Gastroesophageal sphincter (tissue), 4 donors: Measurements from ENCODE around the gene CHGA. TPM values are rescaled to one million over a fixed set of nuclear protein-coding genes. Genes with fewer than 3 reads are reported as not detected.

ENCODE experiments used
- ATAC-seq: fragments of 150-250 bp; one replicate; pipeline ENCODE4 v1.9.1; 2016; ENCODE audit warnings: mild to moderate bottlenecking, moderate library complexity
- H3K27ac ChIP-seq, 4 donors: fragments of 200-600 bp; sonication (generic) in 3 of 4; 1 replicate in 3 of 4; 2 replicates in 1 of 4; pipeline ENCODE4 v1.5.1; 2016 to 2019
- H3K27me3 ChIP-seq: fragments of 200-600 bp; sonication (generic); one replicate; pipeline ENCODE4 v1.5.1; 2019
- H3K36me3 ChIP-seq, 2 donors: fragments of 200-600 bp; sonication (generic); one replicate each; pipeline ENCODE4 v1.5.1; 2019; ENCODE audit warnings: control low read depth in 1 of 2
- H3K4me1 ChIP-seq, 3 donors: fragments of 200-600 bp; sonication (generic); 1 replicate in 2 of 3; 2 replicates in 1 of 3; pipeline ENCODE4 v1.5.1; 2016 to 2019; ENCODE audit warnings: control low read depth in 2 of 3
- H3K4me3 ChIP-seq, 2 donors: fragments of 200-600 bp; sonication (generic); one replicate each; pipeline ENCODE4 v1.5.1; 2019; ENCODE audit warnings: mild to moderate bottlenecking in 1 of 2, moderate library complexity in 1 of 2
- H3K9me3 ChIP-seq, 3 donors: fragments of 200-600 bp; sonication (generic); one replicate each; pipeline ENCODE4 v1.5.1; 2017 to 2019; ENCODE audit warnings: control low read depth in 2 of 3
- CTCF ChIP-seq, 4 experiments: fragments of 200-600 bp in 2 of 4; fragments of 450-650 bp in 2 of 4; sonication (generic) in 1 of 4; IDR thresholded peaks; one replicate each; pipeline ENCODE4 v1.5.1; 2017 to 2019; ENCODE audit warnings: antibody characterized with exemption in 4 of 4, mild to moderate bottlenecking in 2 of 4, moderate library complexity in 2 of 4
- EP300 ChIP-seq: sonication (generic); formaldehyde crosslinking; IDR thresholded peaks from one replicate; pipeline ENCODE4 v1.6.1; 2017; ENCODE audit warnings: antibody characterized with exemption, mild to moderate bottlenecking
- POLR2A ChIP-seq, 2 donors: fragments of 450-650 bp; IDR thresholded peaks; one replicate each; pipeline ENCODE4 v1.6.1; 2017; ENCODE audit warnings: antibody characterized with exemption in 2 of 2, mild to moderate bottlenecking in 2 of 2, moderate library complexity in 1 of 2
- POLR2AphosphoS5 ChIP-seq: sonication (generic); formaldehyde crosslinking; IDR thresholded peaks from one replicate; pipeline ENCODE4 v1.6.1; 2017; ENCODE audit warnings: antibody characterized with exemption
- WGBS, 2 donors: methylation state at CpG; one replicate each; pipeline ENCODE4 v1.1.5; 2018; ENCODE audit warnings: low coverage in 1 of 2; 5-methylcytosine and 5-hydroxymethylcytosine counted together
- total RNA-seq, 4 donors: library from RNA; depleted of rRNA; stranded (reverse); fragments of >200 nt; gene quantifications; one replicate each; pipeline ENCODE4 v1.1.0, GENCODE V29; 2016

CHGA gene
- total RNA-seq, 4 donors from 2014 or later: 1.8 TPM; not detected in 1

GRCh38 chr14:92967346-92967926 is 44.5 kb downstream of the CHGA start:
- 50 to 89% methylated on average over 1 to 2 of the region's 2 CpGs for whole genome bisulfite sequencing, 2 donors
- Histone ChIP-seq H3K4me1 (peaks cover 12 to 47% (median 15%) of the 10 kb centered on the region in 3 donors), H3K27me3 (no peaks in the 10 kb centered on the region), H3K27ac (no peak overlapping the region), H3K9me3 (no peaks in the 10 kb centered on the region), H3K36me3 (peaks cover 0 to 2% of the 10 kb centered on the region in 2 donors), H3K4me3 (no peak overlapping the region)
- TF ChIP-seq CTCF (IDR thresholded peaks at IDR 0.05) (no peak), POLR2A (IDR thresholded peaks at IDR 0.05) (no peak), EP300 (no peak), POLR2AphosphoS5 (no peak)
- no peak for ATAC-seq

GRCh38 chr14:92968291-92969020 is 45.5 kb downstream of the CHGA start:
- Histone ChIP-seq H3K9me3 (no peaks in the 10 kb centered on the region), H3K36me3 (no peaks in the 10 kb centered on the region), H3K27me3 (no peaks in the 10 kb centered on the region), H3K4me1 (peaks cover 9 to 47% (median 25%) of the 10 kb centered on the region in 3 donors), H3K4me3 (no peak overlapping the region), H3K27ac (peak overlapping the region in 1 of 4 donors; percentile 10)
- 95% methylated on average over 6 of the region's 14 CpGs for WGBS, 2 donors
- ATAC-seq: no peak
- no peak for TF ChIP-seq EP300
- no peak for TF ChIP-seq POLR2A (IDR thresholded peaks at IDR 0.05)
- no peak for TF ChIP-seq CTCF (IDR thresholded peaks at IDR 0.05)
- TF ChIP-seq POLR2AphosphoS5: no peak

GRCh38 chr14:92969430-92969829 is 46.5 kb downstream of the CHGA start:
- H3K4me1 ChIP-seq: peaks cover 6 to 47% (median 23%) of the 10 kb centered on the region in 3 donors
- WGBS, 2 donors: 93% methylated on average over 6 of the region's 10 CpGs; no CpG with 5 or more reads in 1 of the 2 donors
- ATAC-seq: no peak

GRCh38 chr14:92969871-92970270 is 46.9 kb downstream of the CHGA start:
- Histone ChIP-seq H3K4me1 (peaks cover 1 to 47% (median 18%) of the 10 kb centered on the region in 3 donors), H3K27ac (peak overlapping the region in 2 of 4 donors; percentile 25 to 82), H3K4me3 (no peak overlapping the region), H3K36me3 (no peaks in the 10 kb centered on the region), H3K9me3 (no peaks in the 10 kb centered on the region), H3K27me3 (no peaks in the 10 kb centered on the region)
- WGBS, 2 donors: 91 to 94% methylated on average over 4 to 7 of the region's 12 CpGs
- TF ChIP-seq POLR2A (IDR thresholded peaks at IDR 0.05) (no peak), CTCF (IDR thresholded peaks at IDR 0.05) (no peak), EP300 (no peak), POLR2AphosphoS5 (no peak)
- no peak for ATAC-seq

More at GRCh38 chr14:92969430-92969829, 46.5 kb downstream of the CHGA start:
- Histone ChIP-seq H3K36me3 (no peaks in the 10 kb centered on the region), H3K27ac (peak overlapping the region in 1 of 4 donors; percentile 15), H3K9me3 (no peaks in the 10 kb centered on the region), H3K27me3 (no peaks in the 10 kb centered on the region), H3K4me3 (no peak overlapping the region)
- TF ChIP-seq EP300 (no peak), CTCF (IDR thresholded peaks at IDR 0.05) (no peak), POLR2A (IDR thresholded peaks at IDR 0.05) (no peak), POLR2AphosphoS5 (no peak)
